Inferior parietal cortex (tissue), 1 donor: ENCODE measurements around the gene TBC1D4.
"Not testable (repeated sequence)": the region's sequence is repeated elsewhere in the genome, so short reads cannot be mapped to it uniquely, and the experiment has no call there.

Experiments used
- DNase-seq: peaks from one replicate; pipeline ENCODE4 v3.0.0-alpha.2; 2016; ENCODE audit errors: extremely low spot score

The TBC1D4 gene

DNA sequence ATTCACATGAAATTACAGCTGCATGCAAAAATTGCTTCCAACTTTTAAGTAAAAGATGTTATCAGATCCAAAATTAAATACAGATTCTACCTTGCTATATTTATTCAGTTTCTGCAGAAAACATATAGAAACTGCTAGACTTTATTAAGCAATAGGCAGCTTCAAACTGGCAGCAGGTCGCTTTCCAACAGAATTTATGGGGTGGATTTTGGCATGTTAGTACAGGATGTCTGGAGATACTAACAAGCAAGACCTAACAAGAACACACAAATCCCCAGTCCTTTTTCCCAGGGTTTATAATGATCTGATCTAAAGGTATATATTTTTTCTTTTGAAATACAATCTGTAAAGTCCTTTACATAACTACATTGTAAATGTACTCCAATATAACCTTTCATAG is 27.5 kb downstream of the TBC1D4 start:
- no peak for DNase-seq

DNA sequence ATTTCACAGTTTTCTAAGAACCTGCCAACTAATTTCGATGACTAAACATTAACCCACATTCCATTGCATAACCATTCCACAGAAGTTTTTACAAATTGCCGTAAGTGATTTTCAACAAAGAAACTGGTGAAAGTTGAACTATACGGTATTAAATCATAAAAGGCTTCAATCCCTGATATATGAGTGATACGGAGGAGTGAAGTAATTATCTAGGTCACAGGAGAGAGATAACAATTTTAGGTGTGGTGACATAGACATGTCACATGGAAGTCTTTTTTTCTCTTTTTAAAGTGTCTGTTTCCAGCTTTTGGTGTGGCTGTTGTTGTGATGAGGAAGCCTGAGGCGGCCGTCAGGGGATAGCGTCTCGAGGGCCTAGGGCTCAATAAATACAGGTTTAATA is 29.4 kb downstream of the TBC1D4 start:
- DNase-seq, result no peak

DNA sequence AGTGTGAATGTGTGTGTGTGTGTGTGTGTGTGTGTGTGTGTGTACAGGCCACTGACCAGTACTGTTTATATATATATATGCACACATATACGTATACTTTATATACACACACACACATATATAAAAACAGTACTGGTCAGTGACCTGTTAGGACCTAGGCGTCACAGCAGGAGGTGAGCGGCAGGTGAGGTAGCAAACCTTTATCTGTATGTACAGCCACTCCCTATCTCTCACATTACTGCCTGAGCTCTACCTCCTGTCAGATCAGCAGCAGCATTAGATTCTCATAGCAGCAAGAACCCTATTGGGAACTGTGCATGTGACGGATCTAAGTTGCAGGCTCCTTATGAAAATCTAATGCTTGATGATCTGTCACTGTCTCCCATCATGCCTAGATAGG is 34.5 kb downstream of the TBC1D4 start:
- DNase-seq, result no peak

DNA sequence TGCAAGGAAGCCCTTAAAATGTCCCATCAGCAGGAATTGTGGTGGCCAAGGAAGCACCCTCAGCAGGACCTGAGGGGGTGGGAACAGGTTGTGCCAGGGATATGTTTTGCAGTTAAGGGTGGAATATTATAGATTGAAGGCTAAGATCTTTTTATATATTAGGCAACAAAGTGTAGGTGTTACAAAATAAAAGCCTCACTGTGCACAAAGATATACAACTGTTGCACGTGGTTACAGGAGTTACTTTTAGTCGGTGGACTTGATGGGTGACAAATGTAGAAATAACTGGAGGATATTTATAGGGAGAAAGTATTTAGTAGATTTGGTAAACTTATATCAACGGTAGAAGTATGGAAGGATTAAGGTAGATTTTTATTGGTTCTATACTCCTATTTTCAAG is 35.1 kb downstream of the TBC1D4 start:
- DNase-seq, result no peak

DNA sequence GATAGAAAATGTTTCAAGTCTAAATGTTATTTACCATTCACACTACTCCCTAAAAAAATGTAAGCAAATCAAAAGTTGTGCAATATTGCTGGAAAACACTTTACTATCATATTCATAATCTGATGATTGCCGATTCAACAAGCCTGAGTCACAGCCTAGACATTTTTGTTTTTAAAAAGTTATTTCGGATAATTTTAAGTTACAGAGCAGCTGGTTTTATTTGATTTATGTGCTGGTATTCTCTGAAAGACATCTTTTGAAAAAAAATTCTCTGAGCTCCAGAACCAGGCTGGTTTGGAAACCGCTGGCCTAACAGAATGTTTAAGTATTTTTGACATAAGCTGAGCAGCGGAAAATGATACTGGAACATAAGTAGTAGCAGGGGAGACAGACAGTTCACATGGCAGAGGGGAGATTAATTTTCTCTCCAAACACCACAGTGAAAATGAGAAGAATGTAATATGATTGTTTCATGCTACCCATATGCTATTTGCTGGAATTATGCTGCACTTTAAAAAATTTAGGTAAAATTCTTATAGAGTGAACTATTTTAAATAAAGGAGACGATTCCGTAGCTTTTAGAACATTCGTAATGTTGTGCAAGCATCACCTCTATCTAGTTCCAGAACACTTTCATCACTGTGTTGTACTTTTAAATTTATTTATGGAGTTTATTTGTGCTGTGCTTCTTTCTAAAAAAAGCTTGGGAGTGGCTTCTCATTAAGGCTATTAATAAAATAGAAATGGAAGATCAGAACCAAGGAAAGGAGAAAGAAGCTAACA is 36.1 kb downstream of the TBC1D4 start:
- no peak for DNase-seq

DNA sequence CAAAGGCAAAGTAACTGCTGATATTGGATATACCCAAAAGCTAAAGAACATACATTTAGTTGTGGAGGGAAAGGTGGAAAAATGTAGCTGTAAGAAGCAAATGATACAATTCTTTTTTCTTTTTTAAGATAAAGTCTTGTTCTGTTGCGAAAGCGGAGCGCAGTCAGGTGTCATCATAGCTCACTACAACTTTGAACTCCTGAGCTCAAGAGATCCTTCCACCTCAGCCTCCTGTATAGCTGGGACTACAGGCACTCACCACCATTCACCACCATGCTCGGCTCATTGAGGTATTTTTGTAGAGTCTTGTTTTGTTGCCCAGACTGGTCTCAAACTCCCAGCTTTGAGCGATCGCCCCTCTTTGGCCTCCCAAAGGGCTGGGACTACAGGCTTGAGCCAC is 38.0 kb downstream of the TBC1D4 start:
- no peak for DNase-seq

DNA sequence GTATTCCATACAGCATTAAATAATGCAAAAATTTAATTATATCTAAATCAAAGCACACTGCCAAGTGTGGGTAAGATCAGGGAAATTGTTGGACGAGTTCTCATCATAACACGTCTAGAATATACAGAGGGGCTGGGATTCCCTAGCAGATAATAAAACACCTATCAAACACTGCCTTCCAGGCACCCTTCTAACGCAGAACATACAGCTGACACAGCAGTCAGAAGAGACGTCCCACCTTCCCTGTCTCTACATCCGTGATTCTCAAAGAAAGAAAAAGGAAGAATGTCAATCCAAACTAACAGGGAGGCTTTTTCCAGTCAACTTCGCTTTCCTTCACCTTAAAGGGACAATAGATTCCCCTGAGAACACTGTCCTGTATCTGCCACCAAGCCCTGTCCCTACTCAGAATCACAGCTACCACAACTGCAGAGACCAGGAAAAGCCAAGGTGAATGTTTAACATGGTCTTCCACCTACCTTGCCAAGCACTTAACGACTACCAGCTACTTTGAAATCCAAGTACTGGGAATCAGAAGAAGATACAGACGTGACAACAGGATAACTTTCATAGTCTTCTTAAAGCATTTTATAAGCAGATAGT is 38.5 kb downstream of the TBC1D4 start:
- no peak for DNase-seq

- DNase-seq, result no peak
These were observed 39.2 kb downstream of the TBC1D4 start for GRCh38 chr13:75442736-75443234.

DNA sequence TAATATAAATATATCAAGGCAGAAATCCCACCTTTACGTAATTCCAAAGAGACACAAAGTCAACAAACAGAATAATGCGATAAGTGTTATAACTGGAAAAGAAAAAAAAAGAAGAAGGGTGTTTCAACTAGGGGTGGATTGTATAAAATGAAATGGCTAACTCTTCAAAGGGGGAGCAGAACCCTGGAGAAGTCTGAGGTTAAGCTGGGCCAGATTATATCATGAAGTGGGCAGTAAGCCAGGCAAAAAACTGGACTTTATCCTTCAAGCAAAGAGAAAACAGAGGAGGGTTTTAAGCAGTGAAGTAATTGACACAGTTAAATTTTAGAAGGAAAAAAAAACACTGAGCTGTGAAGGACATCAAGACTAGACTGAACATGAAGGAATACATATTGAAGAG is 41.9 kb downstream of the TBC1D4 start:
- DNase-seq, result no peak

- DNase-seq, result peak; percentile 30
These were observed 44.2 kb downstream of the TBC1D4 start for GRCh38 chr13:75437582-75438318.

DNA sequence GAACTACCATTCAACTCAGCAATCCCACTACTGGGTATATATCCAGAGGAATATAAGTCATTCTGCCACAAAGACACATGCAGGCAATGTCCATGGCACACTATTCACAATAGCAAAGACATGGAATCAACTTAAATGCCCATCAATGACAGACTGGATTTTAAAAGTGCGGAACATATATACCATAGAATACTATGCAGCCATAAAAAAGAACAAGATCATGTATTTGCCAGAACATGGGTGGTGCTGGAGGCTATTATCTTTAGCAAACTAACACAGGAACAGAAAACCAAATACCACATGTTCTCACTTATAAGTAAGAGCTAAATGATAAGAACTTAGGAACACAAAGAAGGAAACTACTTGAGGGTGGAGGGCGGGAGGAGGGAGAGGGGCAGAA is 47.8 kb downstream of the TBC1D4 start:
- DNase-seq, result not testable (repeated sequence)

- DNase-seq, result no peak
These were observed 49.1 kb downstream of the TBC1D4 start for GRCh38 chr13:75432811-75433244.

DNA sequence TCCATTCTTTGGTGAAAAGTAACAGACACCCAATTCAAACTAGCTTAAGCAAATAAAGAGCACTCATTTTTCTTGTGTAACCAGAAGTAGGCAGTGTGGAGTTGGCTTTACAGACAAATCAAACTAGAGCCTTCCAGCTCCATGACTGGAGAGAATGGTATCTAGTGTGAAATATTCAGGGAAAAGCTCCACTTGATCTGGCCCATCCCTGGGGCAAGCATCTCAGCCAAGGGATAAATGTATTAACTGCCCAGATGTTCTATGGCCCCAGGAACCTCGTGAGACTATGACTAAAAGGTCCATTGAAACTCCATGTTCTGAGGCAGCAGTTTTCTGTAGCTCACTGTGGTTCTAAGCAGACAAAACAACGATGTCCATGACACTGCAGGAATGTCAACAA is 49.9 kb downstream of the TBC1D4 start:
- DNase-seq, result no peak

GRCh38 chr13:75430436-75431209 is 51.3 kb downstream of the TBC1D4 start:
- no peak for DNase-seq

DNA sequence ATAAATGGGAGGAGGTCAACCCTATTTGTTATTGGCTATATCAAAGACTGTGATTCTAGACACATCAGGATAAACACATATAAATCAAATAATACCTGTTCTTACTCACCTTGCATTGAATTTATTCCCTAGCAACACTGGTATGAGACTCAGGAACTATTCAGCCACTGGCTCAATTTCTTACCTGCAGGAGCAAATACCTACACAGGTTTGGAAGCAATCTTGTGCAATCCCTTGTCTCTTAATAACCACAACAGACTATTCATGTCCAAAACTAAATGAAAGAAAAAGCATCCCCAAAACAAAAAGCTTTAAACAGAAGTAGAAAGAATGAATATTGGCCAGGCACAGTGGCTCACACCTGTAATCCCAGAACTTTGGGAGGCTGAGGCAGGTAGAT is 55.5 kb downstream of the TBC1D4 start:
- no peak for DNase-seq

DNA sequence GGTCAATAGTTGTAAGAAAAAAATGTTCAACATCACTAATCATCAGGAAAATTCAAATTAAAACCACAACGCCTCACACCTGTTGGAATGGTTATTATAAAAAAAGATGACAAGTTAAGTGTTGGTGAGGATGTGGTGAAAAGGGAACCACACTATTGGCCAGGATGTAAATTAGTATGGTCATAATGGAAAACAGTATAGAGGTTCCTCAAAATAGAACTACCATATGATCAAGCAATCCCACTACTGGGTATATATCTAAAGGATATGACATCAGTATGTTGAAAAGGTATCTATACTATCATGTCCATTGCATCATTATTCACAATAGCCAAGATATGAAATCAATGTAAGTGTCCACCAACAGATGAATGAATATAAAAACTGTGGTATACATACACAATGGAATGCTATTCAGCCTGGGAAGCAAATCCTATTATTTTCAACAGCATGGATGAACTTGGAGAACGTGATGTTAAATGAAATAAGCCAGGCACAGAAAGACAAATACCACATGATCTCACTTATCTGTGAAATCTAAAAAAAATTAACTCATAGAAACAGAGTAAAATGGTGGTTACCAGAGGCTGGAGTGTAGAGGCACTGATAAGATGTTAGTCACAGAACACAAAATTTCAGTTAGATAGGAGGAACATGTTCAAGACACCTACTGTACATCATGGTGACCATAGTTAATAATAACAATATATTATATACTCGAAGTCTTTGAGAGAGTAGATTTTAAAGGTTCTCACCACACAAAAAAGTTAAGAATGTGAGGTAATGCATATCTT is 56.6 kb downstream of the TBC1D4 start:
- no peak for DNase-seq

DNA sequence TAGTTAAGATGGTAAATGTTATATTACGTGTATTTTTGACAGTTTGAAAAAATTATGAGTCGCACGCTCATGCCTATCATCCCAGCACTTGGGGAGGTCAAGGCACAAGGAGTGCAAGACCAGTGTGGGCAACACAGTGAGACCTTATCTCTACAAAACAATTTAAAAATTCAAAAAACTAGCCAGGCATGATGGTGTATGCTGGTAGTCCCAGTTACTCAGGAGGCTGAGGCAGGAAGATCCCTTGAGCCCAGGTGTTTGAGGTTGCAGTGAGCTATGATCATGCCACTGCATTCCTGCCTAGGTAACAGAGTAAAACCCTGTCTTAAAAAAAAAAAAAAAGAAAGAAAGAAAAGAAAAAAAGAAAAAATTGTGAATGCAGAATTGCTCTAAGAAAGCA is 58.0 kb downstream of the TBC1D4 start:
- no peak for DNase-seq

DNA sequence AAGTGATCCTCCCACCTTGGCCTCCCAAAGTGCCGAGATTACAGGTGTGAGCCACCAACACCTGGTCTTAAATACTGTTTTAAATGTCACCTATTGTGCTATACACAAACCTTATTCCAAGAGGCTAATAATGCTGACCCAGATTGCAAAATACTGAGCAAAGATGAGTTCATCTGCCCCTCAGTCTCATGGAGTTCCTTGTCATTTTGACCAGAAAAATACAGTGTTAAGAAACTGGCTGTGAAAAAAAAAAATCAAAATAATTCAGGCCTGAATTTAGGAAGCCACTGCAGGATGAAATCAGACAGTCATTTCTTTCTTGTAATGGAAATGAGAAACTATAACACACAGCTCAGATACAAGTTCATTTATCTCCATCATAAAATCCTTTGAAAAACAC is 59.9 kb downstream of the TBC1D4 start:
- DNase-seq, result no peak

- no peak for DNase-seq
These were observed 60.8 kb downstream of the TBC1D4 start for GRCh38 chr13:75421133-75421532.

DNA sequence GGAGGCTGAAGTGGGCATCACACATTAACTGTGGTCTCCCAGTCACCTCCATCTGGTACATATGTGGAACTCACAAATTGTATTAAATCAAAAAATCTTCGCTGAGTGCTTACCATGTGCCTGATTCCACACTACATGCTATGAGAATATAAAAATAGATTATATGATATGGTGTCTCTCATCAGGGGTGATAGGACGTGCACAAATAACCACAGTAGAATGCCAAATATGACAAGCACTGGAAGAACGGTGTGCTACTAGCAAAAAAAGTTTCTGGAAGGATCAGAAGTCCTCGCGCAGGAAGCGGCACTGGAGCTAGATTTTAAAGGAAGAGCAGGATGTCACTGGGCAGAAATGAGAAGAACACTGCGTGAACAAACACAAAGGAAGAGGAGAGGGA is 62.3 kb downstream of the TBC1D4 start:
- DNase-seq, result no peak

DNA sequence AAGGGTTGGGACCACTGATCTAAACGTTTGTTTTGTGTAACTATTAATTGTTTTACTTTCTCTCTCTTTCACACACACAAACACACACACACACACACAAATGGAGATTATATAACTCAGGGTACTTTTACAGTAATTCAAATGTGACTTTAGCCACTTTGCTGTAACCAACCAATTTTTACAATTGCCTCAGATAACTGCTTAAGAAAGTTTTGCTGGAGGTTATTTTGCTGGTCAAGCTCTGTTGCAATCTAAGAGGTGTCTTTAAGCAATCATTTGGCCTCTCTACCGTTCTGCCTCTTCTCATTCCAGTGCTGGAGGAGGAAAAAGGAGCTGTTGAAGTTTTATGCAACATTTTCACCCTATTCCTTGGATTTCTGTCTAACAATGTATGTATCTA is 63.0 kb downstream of the TBC1D4 start:
- DNase-seq, result no peak
